HG02884 (cell line): Measurements from ENCODE around the gene IRF3.
A peak's percentile ranks its signal among the peaks of the same experiment; 100 is the strongest.

Source experiments
- ATAC-seq: cut with Tn5 transposase; IDR thresholded peaks from one replicate; pipeline ENCODE4 v1.9.1; 2021; ENCODE audit warnings: mild to moderate bottlenecking, moderate library complexity; ENCODE audit not compliant: unreplicated experiment

Gene IRF3

GRCh38 chr19:49665351-49666119 is at the start of gene IRF3, which contains the start of gene BCL2L12:
TSS of gene IRF3 (minus strand) at chr19:49665857. CDS start at chr19:49664838, 1,019 bp downstream.
TSS of gene BCL2L12 (plus strand) at chr19:49665933. CDS start at chr19:49666693, 760 bp downstream.
- peak; percentile 72 for ATAC-seq

GRCh38 chr19:49713236-49713845 is 47.7 kb upstream of the IRF3 start:
- no peak for ATAC-seq

- ATAC-seq = no peak
Measured at GRCh38 chr19:49712397-49712859, 46.8 kb upstream of the IRF3 start.

GRCh38 chr19:49710372-49710951 is 44.8 kb upstream of the IRF3 start:
- no peak for ATAC-seq

GRCh38 chr19:49705919-49706318 is 40.3 kb upstream of the IRF3 start:
- ATAC-seq = no peak

- ATAC-seq = no peak
Measured at GRCh38 chr19:49704888-49705642, 39.4 kb upstream of the IRF3 start.

GRCh38 chr19:49701271-49701786 is 35.7 kb upstream of the IRF3 start:
- no peak for ATAC-seq

GRCh38 chr19:49700563-49700962 is 34.9 kb upstream of the IRF3 start:
- no peak for ATAC-seq

- no peak for ATAC-seq
Measured at GRCh38 chr19:49699364-49699763, 33.7 kb upstream of the IRF3 start.

GRCh38 chr19:49696865-49697264 is 31.2 kb upstream of the IRF3 start:
- no peak for ATAC-seq

GRCh38 chr19:49696115-49696514 is 30.5 kb upstream of the IRF3 start:
- no peak for ATAC-seq

GRCh38 chr19:49692147-49692506 is 26.5 kb upstream of the IRF3 start:
- ATAC-seq = no peak

GRCh38 chr19:49691243-49692146 is 25.8 kb upstream of the IRF3 start:
- ATAC-seq = no peak

GRCh38 chr19:49690656-49691242 is 25.1 kb upstream of the IRF3 start, which contains the start of gene CPT1C:
TSS of gene CPT1C (plus strand) at chr19:49691116. CDS start at chr19:49692253, 1,137 bp downstream.
- no peak for ATAC-seq

GRCh38 chr19:49690079-49690655 is 24.5 kb upstream of the IRF3 start:
- no peak for ATAC-seq

GRCh38 chr19:49689133-49690078 is 23.7 kb upstream of the IRF3 start, which contains the start of gene ADM5:
TSS of gene ADM5 (plus strand) at chr19:49689594. CDS start at chr19:49689838, 244 bp downstream.
- ATAC-seq = no peak

GRCh38 chr19:49688531-49689132 is 23.0 kb upstream of the IRF3 start:
- no peak for ATAC-seq
